GM13976 (cell line): ENCODE measurements around the gene EPN3.

Experiments used
- DNase-seq: peaks from one replicate; pipeline ENCODE4 v3.0.0; 2012; ENCODE audit warnings: low spot score
- CTCF ChIP-seq: IDR thresholded peaks from 2 replicates; pipeline ENCODE4 v1.5.1; 2012; ENCODE audit warnings: borderline replicate concordance, mild to moderate bottlenecking; ENCODE audit not compliant: insufficient read depth; ENCODE audit errors: extremely low read depth, missing control alignments, control extremely low read depth
- in situ Hi-C: fragments of 300-500 bp; cut with MboI; formaldehyde crosslinking; loops from one replicate; pipeline ENCODE4 v1.12.0; 2022; ENCODE audit warnings: low sequenced_read_pairs, mixed read lengths, inconsistent platforms; ENCODE audit not compliant: unreplicated experiment

The EPN3 gene

GRCh38 chr17:50584116-50584515 lies 51.6 kb downstream of the EPN3 start:
- in situ Hi-C loops = no loop called here
- DNase-seq = no peak
- no peak for TF ChIP-seq CTCF

GRCh38 chr17:50584749-50585148 lies 52.2 kb downstream of the EPN3 start:
- in situ Hi-C loops = no loop called here
- TF ChIP-seq CTCF = no peak
- no peak for DNase-seq

- in situ Hi-C loops = no loop called here
- no peak for DNase-seq
- TF ChIP-seq CTCF = no peak
Observed at GRCh38 chr17:50585346-50585745, 52.8 kb downstream of the EPN3 start.

- no peak for DNase-seq
- no peak for TF ChIP-seq CTCF
- in situ Hi-C loops = no loop called here
Observed at GRCh38 chr17:50585891-50586290, 53.4 kb downstream of the EPN3 start.

- in situ Hi-C loops = no loop called here
- TF ChIP-seq CTCF = no peak
- DNase-seq = no peak
Observed at GRCh38 chr17:50586421-50587247, 54.1 kb downstream of the EPN3 start.

- in situ Hi-C loops = no loop called here
- no peak for TF ChIP-seq CTCF
- no peak for DNase-seq
Observed at GRCh38 chr17:50587571-50587970, 55.0 kb downstream of the EPN3 start.
